Measurements from ENCODE around the gene TMEM82. TPM values are rescaled to one million over a fixed set of nuclear protein-coding genes. Genes with fewer than 3 reads are reported as not detected.
A peak's percentile ranks its signal among the peaks of the same experiment; 100 is the strongest.

The TMEM82 gene
- total RNA-seq, 1 donor from 2014 or later: not detected

DNA sequence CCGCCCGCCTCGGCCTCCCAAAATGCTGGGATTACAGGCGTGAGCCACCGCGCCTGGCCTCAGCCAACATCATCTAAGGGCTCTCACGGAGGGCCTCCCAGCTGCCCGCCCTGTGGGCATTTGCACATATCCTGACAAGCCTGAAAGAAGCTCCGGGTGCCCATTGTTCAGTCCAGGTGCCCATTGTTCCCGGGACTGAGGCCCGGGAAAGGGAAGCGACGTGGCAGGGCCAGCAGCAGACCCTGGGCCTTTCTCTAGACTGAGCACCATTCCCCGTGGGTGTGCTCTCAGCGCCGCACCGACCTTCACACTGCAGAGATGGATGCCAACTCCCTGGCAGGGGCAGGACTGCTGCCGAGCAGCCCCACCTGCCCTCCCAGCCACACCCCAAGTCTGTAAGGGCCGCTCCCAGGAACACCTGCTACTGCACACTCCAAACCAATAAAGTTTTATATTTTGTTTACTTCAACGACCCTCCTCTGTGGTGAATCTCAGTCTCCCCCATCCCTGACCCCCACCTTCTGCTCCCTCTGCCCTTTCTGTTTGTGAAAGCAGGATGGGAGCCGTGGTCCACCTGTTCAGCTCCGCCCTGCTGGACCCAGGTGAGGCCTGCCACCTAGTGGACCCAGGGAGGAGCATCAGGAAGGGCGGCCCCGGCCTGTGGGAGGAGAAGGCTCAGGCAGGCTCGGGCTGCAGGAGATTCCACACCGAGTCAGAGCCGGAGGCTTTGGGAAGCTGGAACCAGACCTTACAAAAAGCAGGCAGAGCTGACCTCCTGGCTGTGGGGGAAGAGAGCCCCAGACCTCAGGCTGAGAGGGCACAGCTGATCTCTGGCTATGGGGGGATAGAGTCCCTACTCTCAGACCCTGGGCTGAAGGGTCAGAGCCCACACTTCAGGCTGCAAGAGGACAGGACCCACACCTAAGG, 1.1 kb upstream of the TMEM82 start:
- no peak overlapping the region for H3K4me3 ChIP-seq
- TF ChIP-seq, protein P1, sequence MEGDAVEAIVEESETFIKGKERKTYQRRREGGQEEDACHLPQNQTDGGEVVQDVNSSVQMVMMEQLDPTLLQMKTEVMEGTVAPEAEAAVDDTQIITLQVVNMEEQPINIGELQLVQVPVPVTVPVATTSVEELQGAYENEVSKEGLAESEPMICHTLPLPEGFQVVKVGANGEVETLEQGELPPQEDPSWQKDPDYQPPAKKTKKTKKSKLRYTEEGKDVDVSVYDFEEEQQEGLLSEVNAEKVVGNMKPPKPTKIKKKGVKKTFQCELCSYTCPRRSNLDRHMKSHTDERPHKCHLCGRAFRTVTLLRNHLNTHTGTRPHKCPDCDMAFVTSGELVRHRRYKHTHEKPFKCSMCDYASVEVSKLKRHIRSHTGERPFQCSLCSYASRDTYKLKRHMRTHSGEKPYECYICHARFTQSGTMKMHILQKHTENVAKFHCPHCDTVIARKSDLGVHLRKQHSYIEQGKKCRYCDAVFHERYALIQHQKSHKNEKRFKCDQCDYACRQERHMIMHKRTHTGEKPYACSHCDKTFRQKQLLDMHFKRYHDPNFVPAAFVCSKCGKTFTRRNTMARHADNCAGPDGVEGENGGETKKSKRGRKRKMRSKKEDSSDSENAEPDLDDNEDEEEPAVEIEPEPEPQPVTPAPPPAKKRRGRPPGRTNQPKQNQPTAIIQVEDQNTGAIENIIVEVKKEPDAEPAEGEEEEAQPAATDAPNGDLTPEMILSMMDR (IDR thresholded peaks at IDR 0.05): peak; percentile 44 to 90 (median 78)
- TF ChIP-seq POLR2A (IDR thresholded peaks at IDR 0.05): no peak
- TF ChIP-seq POLR2AphosphoS5 (IDR thresholded peaks at IDR 0.05; ENCODE audit: insufficient read depth in 1 of 2, low read depth in 1 of 2): peak in 1 of 2 donors; percentile 42
- H3K36me3 ChIP-seq: no peaks in the 10 kb centered on the region
- intact Hi-C loops (cut with DNase I): loop anchor here (10.0 kb wide), 1 partner anchor 146 kb away; no protein-coding TSS in a partner anchor
- no peak for DNase-seq (ENCODE audit: extremely low spot score in 2 of 2)
- no peak overlapping the region for H3K27ac ChIP-seq
- H3K4me1 ChIP-seq: peaks cover 24% of the 10 kb centered on the region
- no peaks in the 10 kb centered on the region for H3K9me3 ChIP-seq
- no peaks in the 10 kb centered on the region for H3K27me3 ChIP-seq

DNA sequence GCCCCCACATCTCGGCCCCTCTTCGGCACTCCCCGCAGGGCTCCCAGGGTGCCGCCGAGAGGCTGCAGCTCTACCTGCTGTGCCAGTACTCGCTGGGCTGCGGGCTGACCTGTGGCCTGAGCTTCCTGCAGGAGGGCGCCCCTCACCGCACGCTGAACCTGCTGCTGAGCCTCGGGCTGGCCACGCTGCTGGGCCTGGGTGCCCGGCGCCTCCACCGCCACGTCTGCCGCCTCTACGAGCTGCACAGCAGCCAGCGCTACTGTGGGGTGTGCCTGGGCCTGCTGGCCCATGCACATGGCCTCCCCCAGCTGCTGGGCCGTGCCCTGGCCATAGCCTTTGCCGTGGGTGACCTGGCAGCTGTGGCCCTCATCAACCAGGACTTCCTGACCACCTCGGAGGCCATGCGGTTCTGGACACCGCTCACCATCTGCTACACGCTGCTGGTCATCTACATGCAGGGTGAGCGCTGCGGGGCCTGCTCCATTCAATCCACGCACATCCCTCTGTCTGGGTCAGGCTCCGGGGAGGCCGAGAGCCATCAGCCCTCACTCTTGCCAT, 1.9 kb downstream of the TMEM82 start:
- intact Hi-C loops (cut with DNase I): loop anchor here (10.0 kb wide), 1 partner anchor 149 kb away; no protein-coding TSS in a partner anchor
- Histone ChIP-seq H3K4me3 (no peak overlapping the region), H3K36me3 (no peaks in the 10 kb centered on the region), H3K27me3 (no peaks in the 10 kb centered on the region), H3K9me3 (no peaks in the 10 kb centered on the region), H3K27ac (no peak overlapping the region), H3K4me1 (peaks cover 9% of the 10 kb centered on the region)
- TF ChIP-seq POLR2AphosphoS5 (IDR thresholded peaks at IDR 0.05; ENCODE audit: insufficient read depth in 1 of 2, low read depth in 1 of 2) (no peak), POLR2A (IDR thresholded peaks at IDR 0.05) (no peak)
- TF ChIP-seq, protein P1 (IDR thresholded peaks at IDR 0.05): no peak
- DNase-seq (ENCODE audit: extremely low spot score in 2 of 2): no peak

DNA sequence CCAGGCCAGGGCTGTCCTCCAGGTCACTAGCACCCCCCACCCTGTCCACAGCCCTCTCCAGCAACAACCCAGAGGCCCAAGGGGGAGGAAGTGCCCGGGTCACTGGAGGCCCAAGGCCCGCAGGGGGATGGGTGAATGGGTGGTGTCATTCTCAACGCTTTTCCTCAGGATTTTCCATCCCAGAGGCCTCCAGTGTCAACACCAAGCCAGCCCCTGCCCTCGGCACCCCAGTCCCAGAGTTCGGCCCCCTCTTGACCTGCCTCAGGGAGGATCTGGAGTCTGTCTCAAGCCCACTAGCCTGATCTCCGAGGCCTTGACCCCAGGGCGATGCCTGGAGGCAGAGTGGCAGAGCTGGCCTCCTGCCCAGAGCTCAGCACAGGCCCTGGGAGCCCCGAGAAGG, 5.1 kb downstream of the TMEM82 start:
- no peak for DNase-seq (ENCODE audit: extremely low spot score in 2 of 2)
- intact Hi-C loops (cut with DNase I): loop anchor here (10.0 kb wide), 1 partner anchor 153 kb away; no protein-coding TSS in a partner anchor

DNA sequence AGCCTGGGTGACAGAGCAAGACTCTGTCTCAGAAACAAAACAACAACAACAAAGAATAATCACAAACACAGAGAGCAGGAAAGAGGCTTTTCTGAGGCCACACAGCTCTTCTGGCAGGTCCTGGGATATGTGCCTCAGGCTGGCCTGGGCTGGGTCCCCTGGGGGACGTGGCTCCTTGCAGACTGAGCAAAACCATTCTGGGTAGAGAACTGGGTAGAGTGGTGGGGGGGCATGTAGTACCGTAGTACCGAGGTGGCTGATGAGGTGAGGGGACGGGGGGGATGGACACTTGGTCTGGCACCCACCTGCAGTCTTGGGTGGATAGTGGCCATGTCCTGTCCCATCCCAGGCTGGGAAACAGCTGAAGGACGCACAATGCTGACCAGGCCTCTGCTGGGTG, 6.0 kb downstream of the TMEM82 start:
- intact Hi-C loops (cut with DNase I): loop anchor here (10.0 kb wide), 1 partner anchor 153 kb away; no protein-coding TSS in a partner anchor
- no peaks in the 10 kb centered on the region for H3K27me3 ChIP-seq

More for the DNA sequence above, 5.1 kb downstream of the TMEM82 start:
- Histone ChIP-seq H3K9me3 (no peaks in the 10 kb centered on the region), H3K4me1 (peaks cover 10% of the 10 kb centered on the region), H3K27ac (no peak overlapping the region), H3K4me3 (no peak overlapping the region), H3K36me3 (no peaks in the 10 kb centered on the region), H3K27me3 (no peaks in the 10 kb centered on the region)
- TF ChIP-seq POLR2AphosphoS5 (IDR thresholded peaks at IDR 0.05; ENCODE audit: insufficient read depth in 1 of 2, low read depth in 1 of 2): no peak

More for the DNA sequence above, 6.0 kb downstream of the TMEM82 start:
- no peak for DNase-seq (ENCODE audit: extremely low spot score in 2 of 2)
- H3K27ac ChIP-seq: no peak overlapping the region
- H3K4me1 ChIP-seq: peaks cover 10% of the 10 kb centered on the region
- no peaks in the 10 kb centered on the region for H3K9me3 ChIP-seq
- H3K4me3 ChIP-seq: no peak overlapping the region
- no peaks in the 10 kb centered on the region for H3K36me3 ChIP-seq
- TF ChIP-seq, protein P1 (IDR thresholded peaks at IDR 0.05): no peak
- TF ChIP-seq POLR2AphosphoS5 (IDR thresholded peaks at IDR 0.05; ENCODE audit: insufficient read depth in 1 of 2, low read depth in 1 of 2) (no peak), POLR2A (IDR thresholded peaks at IDR 0.05) (no peak)
